GM12878 (cell line): ENCODE results near the gene PGGT1B. TPM values are rescaled to one million over a fixed set of nuclear protein-coding genes. Genes with fewer than 3 reads are reported as not detected.

ENCODE experiments used
- ATAC-seq: fragments of 200-7000 bp; cut with Tn5 transposase; 3 replicates; pipeline ENCODE4 v1.9.1; 2020; ENCODE audit warnings: mild to moderate bottlenecking, moderate library complexity
- BruUV-seq: library from RNA; stranded (reverse); fragments of 400-500 nt; replicated peaks from 2 replicates; lab custom pipeline; 2021; lab: Mats Ljungman, UMichigan
- CTCF ChIA-PET: fragments of 300-600 bp; sonication (Branson Sonifier 250); formaldehyde crosslinking; extraction: SDS; loops from one replicate; lab custom pipeline; 2021; ENCODE audit warnings: inconsistent platforms; lab: Yijun Ruan, JAX
- POLR2A ChIA-PET: fragments of 350-600 bp; formaldehyde crosslinking; extraction: SDS; loops from one replicate; lab custom pipeline; 2021; ENCODE audit warnings: inconsistent platforms; lab: Charles Lee
- RAD21 ChIA-PET: fragments of 300-600 bp; sonication (Branson Sonifier 250); formaldehyde crosslinking; loops from one replicate; lab custom pipeline; 2023; ENCODE audit warnings: antibody characterized with exemption; ENCODE audit not compliant: unreplicated experiment; lab: Charles Lee
- SMC1A ChIA-PET: fragments of 300-600 bp; sonication (Branson Sonifier 250); formaldehyde crosslinking; loops from one replicate; lab custom pipeline; 2023; ENCODE audit not compliant: unreplicated experiment, uncharacterized antibody; lab: Charles Lee
- DNase-seq: peaks from one replicate; pipeline ENCODE4 v3.0.0-alpha.2; 2011; ENCODE audit warnings: low read depth, low spot score
- FAIRE-seq: peaks from 3 replicates; lab custom pipeline; 2011; peaks lifted over from hg19 to GRCh38; lab: Jason Lieb, UNC
- H2AFZ ChIP-seq: 2 replicates; pipeline ENCODE4 v1.6.0; 2011; ENCODE audit warnings: low read depth, low read length, control low read depth; ENCODE audit not compliant: control insufficient read depth
- H3K27ac ChIP-seq: 2 replicates; pipeline ENCODE4 v1.5.1; 2011; ENCODE audit warnings: control low read depth; ENCODE audit not compliant: control insufficient read depth, insufficient read depth
- H3K27me3 ChIP-seq, 2 experiments: replicated peaks in 1 of 2; 2 replicates each; pipeline versions ENCODE4 v1.6.0 to v1.6.1; 2011; ENCODE audit warnings: low read length in 1 of 2; ENCODE audit not compliant: control insufficient read depth in 2 of 2, insufficient read depth in 2 of 2
- H3K36me3 ChIP-seq, 2 experiments: 2 replicates each; pipeline ENCODE4 v1.5.1; 2011; ENCODE audit warnings: low read length in 1 of 2; ENCODE audit not compliant: control insufficient read depth in 2 of 2, insufficient read depth in 2 of 2
- H3K4me1 ChIP-seq: 2 replicates; pipeline ENCODE4 v1.6.1; 2011; ENCODE audit warnings: mild to moderate bottlenecking, low read length, moderate library complexity, mixed read lengths; ENCODE audit not compliant: control insufficient read depth, insufficient read depth
- H3K4me2 ChIP-seq: 2 replicates; pipeline ENCODE4 v1.6.0; 2011; ENCODE audit warnings: control low read depth; ENCODE audit not compliant: control insufficient read depth, insufficient read depth
- H3K4me3 ChIP-seq: fragments of 200-600 bp; sonication (generic); 2 replicates; pipeline ENCODE4 v1.5.1; 2016
- H3K79me2 ChIP-seq: 2 replicates; pipeline ENCODE4 v1.6.0; 2011; ENCODE audit warnings: low read length; ENCODE audit not compliant: control insufficient read depth, insufficient read depth
- H3K9ac ChIP-seq: 2 replicates; pipeline ENCODE4 v1.8.0; 2011; ENCODE audit warnings: low read length, control low read depth, mixed read lengths; ENCODE audit not compliant: control insufficient read depth, insufficient read depth
- H3K9me3 ChIP-seq: replicated peaks from 3 replicates; pipeline ENCODE4 v1.5.1; 2011; ENCODE audit warnings: mild to moderate bottlenecking, low read length; ENCODE audit not compliant: control insufficient read depth, insufficient read depth
- H4K20me1 ChIP-seq: 2 replicates; pipeline ENCODE4 v1.6.0; 2011; ENCODE audit not compliant: control insufficient read depth, insufficient read depth
- CREB1 ChIP-seq: IDR thresholded peaks from 2 replicates; pipeline ENCODE4 v1.6.1; 2012; ENCODE audit warnings: low read depth, mild to moderate bottlenecking, inconsistent platforms
- EED ChIP-seq: sonication (generic); IDR thresholded peaks from 2 replicates; pipeline ENCODE4 v1.6.1; 2016; ENCODE audit warnings: antibody characterized with exemption, low read depth
- FOXK2 ChIP-seq: fragments of 450-650 bp; IDR thresholded peaks from 2 replicates; pipeline ENCODE4 v1.6.1; 2017; ENCODE audit warnings: mild to moderate bottlenecking, moderate library complexity
- HDAC2 ChIP-seq: fragments of 200-600 bp; sonication (generic); IDR thresholded peaks from 2 replicates; pipeline ENCODE4 v1.6.1; 2017
- MEF2A ChIP-seq: IDR thresholded peaks from 2 replicates; pipeline ENCODE4 v1.6.1; 2011; ENCODE audit warnings: low read depth, mild to moderate bottlenecking, low read length, moderate library complexity; ENCODE audit not compliant: insufficient read depth
- RBBP5 ChIP-seq: fragments of 200-600 bp; sonication (generic); conservative IDR thresholded peaks from 2 replicates; pipeline ENCODE4 v1.6.1; 2016
- SIN3A ChIP-seq: IDR thresholded peaks from 2 replicates; pipeline ENCODE4 v1.6.1; 2012; ENCODE audit warnings: low read depth, low read length, improper control_type of control experiment
- YBX1 ChIP-seq: fragments of 450-650 bp; IDR thresholded peaks from 2 replicates; pipeline ENCODE4 v1.6.1; 2016; ENCODE audit warnings: antibody characterized with exemption
- ZNF217 ChIP-seq: fragments of 450-650 bp; IDR thresholded peaks from 2 replicates; pipeline ENCODE4 v1.6.1; 2017; ENCODE audit warnings: antibody characterized with exemption, mild to moderate bottlenecking
- ZNF384 ChIP-seq: IDR thresholded peaks from 2 replicates; pipeline ENCODE4 v1.6.1; 2012; ENCODE audit warnings: low read depth, mild to moderate bottlenecking, low read length, improper control_type of control experiment, borderline replicate concordance
- WGBS: methylation state at CpG from one replicate; pipeline ENCODE4 v1.1.6; 2016; ENCODE audit warnings: low lambda C conversion rate; ENCODE audit not compliant: insufficient replicate concordance, insufficient coverage; ENCODE audit errors: missing lambda C conversion rate; 5-methylcytosine and 5-hydroxymethylcytosine counted together
- in situ Hi-C: fragments of 300-500 bp; cut with MboI; formaldehyde crosslinking; loops from 9 replicates; pipeline ENCODE4 v1.14.3; 2018; ENCODE audit warnings: mixed read lengths
- intact Hi-C: fragments of 100-400 bp; cut with micrococcal nuclease; formaldehyde crosslinking; loops from one replicate; pipeline ENCODE4 v1.14.2; 2022; ENCODE audit not compliant: unreplicated experiment
- polyA plus RNA-seq, 11 experiments: library from polyadenylated mRNA; depleted of rRNA in 4 of 11; unstranded in 6 of 11; stranded (reverse) in 5 of 11; fragments of >200 nt; fragmentation: Nextera tagmentation in 4 of 11; fragmentation: Illumina TruSeq in 1 of 11; extraction: Ambion mirVana in 4 of 11; extraction: Trizol in 1 of 11; gene quantifications; 1 replicate in 1 of 11; 2 replicates in 10 of 11; pipeline versions ENCODE4 v1.2.1 to v1.2.3, GENCODE V29; 2011 to 2016; ENCODE audit warnings: inconsistent platforms in 2 of 11, missing spikeins in 2 of 11, low read depth in 1 of 11
- total RNA-seq, 4 experiments: library from RNA; depleted of rRNA in 3 of 4; stranded (reverse); fragments of >200 nt in 3 of 4; fragmentation: Illumina TruSeq in 1 of 4; extraction: Trizol in 1 of 4; gene quantifications; 2 replicates each; pipeline versions ENCODE4 v1.2.1 to v1.2.3, GENCODE V29; 2013 to 2021
- TF ChIP-seq, protein P1 (sequence below): fragments of 450-650 bp; IDR thresholded peaks from 2 replicates; pipeline ENCODE4 v1.6.1; 2016; ENCODE audit warnings: mild to moderate bottlenecking, moderate library complexity, borderline replicate concordance
- TF ChIP-seq, protein P2 (sequence below): fragments of 450-650 bp; formaldehyde crosslinking; IDR thresholded peaks from 2 replicates; pipeline ENCODE4 v1.4.0; 2022; ENCODE audit warnings: mild to moderate bottlenecking, moderate library complexity

Gene PGGT1B
- total and polyA plus RNA-seq, 10 of the 15 experiments (the other 5 are each of a cell fraction or from before 2014, with no cell fraction given): 5.0 to 38.4 (median 13.9) TPM

DNA sequence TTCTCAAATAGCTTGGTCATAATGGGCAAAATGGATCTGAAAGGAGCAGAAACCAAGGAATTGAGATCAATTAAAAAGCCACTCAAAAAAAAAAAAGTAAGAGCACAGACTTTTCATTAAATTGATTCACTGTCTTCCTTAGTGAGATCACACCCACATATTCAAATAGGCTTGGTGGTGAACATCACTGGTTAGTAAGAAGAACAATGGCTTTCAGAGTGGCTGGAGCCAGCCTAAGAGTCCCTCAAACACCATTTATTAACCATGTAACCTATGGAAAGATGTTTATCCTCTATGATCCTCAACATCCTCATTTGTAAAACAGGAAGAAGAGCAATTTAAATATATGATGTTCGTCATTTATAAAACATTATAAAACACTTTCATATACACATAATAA lies 21.3 kb upstream of the PGGT1B start:
- Histone ChIP-seq H3K27ac (no peak overlapping the region), H3K79me2 (no peaks in the 10 kb centered on the region), H3K9ac (no peak overlapping the region), H3K4me2 (no peak overlapping the region), H3K36me3 (no peaks in the 10 kb centered on the region), H3K4me3 (no peak overlapping the region), H3K9me3 (no peaks in the 10 kb centered on the region), H4K20me1 (no peaks in the 10 kb centered on the region), H2AFZ (no peak overlapping the region), H3K4me1 (no peaks in the 10 kb centered on the region), H3K27me3 (no peaks in the 10 kb centered on the region)
- RAD21 ChIA-PET: no interaction called here
- DNase-seq (no peak), ATAC-seq (no peak), FAIRE-seq (no peak)
- in situ Hi-C loops (no loop called here), intact Hi-C loops (no loop called here)
- TF ChIP-seq, protein P1, sequence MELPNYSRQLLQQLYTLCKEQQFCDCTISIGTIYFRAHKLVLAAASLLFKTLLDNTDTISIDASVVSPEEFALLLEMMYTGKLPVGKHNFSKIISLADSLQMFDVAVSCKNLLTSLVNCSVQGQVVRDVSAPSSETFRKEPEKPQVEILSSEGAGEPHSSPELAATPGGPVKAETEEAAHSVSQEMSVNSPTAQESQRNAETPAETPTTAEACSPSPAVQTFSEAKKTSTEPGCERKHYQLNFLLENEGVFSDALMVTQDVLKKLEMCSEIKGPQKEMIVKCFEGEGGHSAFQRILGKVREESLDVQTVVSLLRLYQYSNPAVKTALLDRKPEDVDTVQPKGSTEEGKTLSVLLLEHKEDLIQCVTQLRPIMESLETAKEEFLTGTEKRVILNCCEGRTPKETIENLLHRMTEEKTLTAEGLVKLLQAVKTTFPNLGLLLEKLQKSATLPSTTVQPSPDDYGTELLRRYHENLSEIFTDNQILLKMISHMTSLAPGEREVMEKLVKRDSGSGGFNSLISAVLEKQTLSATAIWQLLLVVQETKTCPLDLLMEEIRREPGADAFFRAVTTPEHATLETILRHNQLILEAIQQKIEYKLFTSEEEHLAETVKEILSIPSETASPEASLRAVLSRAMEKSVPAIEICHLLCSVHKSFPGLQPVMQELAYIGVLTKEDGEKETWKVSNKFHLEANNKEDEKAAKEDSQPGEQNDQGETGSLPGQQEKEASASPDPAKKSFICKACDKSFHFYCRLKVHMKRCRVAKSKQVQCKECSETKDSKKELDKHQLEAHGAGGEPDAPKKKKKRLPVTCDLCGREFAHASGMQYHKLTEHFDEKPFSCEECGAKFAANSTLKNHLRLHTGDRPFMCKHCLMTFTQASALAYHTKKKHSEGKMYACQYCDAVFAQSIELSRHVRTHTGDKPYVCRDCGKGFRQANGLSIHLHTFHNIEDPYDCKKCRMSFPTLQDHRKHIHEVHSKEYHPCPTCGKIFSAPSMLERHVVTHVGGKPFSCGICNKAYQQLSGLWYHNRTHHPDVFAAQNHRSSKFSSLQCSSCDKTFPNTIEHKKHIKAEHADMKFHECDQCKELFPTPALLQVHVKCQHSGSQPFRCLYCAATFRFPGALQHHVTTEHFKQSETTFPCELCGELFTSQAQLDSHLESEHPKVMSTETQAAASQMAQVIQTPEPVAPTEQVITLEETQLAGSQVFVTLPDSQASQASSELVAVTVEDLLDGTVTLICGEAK: no peak
- TF ChIP-seq MEF2A: no peak
- no peak for TF ChIP-seq CREB1
- no peak for TF ChIP-seq ZNF217
- no peak for TF ChIP-seq SIN3A
- TF ChIP-seq, protein P2, sequence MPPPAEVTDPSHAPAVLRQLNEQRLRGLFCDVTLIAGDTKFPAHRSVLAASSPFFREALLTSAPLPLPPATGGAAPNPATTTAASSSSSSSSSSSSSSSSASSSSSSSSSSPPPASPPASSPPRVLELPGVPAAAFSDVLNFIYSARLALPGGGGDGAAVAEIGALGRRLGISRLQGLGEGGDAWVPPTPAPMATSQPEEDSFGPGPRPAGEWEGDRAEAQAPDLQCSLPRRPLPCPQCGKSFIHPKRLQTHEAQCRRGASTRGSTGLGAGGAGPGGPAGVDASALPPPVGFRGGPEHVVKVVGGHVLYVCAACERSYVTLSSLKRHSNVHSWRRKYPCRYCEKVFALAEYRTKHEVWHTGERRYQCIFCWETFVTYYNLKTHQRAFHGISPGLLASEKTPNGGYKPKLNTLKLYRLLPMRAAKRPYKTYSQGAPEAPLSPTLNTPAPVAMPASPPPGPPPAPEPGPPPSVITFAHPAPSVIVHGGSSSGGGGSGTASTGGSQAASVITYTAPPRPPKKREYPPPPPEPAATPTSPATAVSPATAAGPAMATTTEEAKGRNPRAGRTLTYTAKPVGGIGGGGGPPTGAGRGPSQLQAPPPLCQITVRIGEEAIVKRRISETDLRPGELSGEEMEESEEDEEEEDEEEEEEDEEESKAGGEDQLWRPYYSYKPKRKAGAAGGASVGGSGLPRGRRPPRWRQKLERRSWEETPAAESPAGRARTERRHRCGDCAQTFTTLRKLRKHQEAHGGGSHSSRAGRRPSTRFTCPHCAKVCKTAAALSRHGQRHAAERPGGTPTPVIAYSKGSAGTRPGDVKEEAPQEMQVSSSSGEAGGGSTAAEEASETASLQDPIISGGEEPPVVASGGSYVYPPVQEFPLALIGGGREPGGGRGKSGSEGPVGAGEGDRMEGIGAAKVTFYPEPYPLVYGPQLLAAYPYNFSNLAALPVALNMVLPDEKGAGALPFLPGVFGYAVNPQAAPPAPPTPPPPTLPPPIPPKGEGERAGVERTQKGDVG (CRISPR knock-in tag): no peak
- TF ChIP-seq EED: no peak
- TF ChIP-seq ZNF384: no peak
- no peak for TF ChIP-seq FOXK2
- TF ChIP-seq YBX1: no peak
- no peak for TF ChIP-seq HDAC2
- TF ChIP-seq RBBP5: no peak
- CTCF ChIA-PET: no interaction called here
- POLR2A ChIA-PET: no interaction called here
- 87% methylated on average over 1 of the region's 1 CpG for WGBS
- SMC1A ChIA-PET: interaction anchor here (1.2 kb wide), 1 partner anchor 46 kb away, joined by 3 read pairs; no protein-coding TSS in a partner anchor
- BruUV-seq: no TSS peak
